Astrocyte (in vitro differentiated cells and primary cell): ENCODE measurements around the gene NIT1.

ENCODE experiments used
- EZH2 ChIP-seq: IDR thresholded peaks from 2 replicates; pipeline ENCODE4 v1.6.1; 2012; ENCODE audit warnings: mild to moderate bottlenecking, low read length, inconsistent platforms; ENCODE audit not compliant: insufficient read depth
- TF ChIP-seq, protein P1 (sequence below): IDR thresholded peaks from 2 replicates; pipeline ENCODE4 v1.5.1; 2011; ENCODE audit warnings: low read depth, mild to moderate bottlenecking, inconsistent platforms, low read length, moderate library complexity; ENCODE audit not compliant: insufficient read depth

- TF ChIP-seq, protein P1, sequence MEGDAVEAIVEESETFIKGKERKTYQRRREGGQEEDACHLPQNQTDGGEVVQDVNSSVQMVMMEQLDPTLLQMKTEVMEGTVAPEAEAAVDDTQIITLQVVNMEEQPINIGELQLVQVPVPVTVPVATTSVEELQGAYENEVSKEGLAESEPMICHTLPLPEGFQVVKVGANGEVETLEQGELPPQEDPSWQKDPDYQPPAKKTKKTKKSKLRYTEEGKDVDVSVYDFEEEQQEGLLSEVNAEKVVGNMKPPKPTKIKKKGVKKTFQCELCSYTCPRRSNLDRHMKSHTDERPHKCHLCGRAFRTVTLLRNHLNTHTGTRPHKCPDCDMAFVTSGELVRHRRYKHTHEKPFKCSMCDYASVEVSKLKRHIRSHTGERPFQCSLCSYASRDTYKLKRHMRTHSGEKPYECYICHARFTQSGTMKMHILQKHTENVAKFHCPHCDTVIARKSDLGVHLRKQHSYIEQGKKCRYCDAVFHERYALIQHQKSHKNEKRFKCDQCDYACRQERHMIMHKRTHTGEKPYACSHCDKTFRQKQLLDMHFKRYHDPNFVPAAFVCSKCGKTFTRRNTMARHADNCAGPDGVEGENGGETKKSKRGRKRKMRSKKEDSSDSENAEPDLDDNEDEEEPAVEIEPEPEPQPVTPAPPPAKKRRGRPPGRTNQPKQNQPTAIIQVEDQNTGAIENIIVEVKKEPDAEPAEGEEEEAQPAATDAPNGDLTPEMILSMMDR: no peak
- TF ChIP-seq EZH2: no peak
These were observed 5.1 kb downstream of the NIT1 start for GRCh38 chr1:161122967-161123366.
